Gastroesophageal sphincter (tissue), 4 donors: Measurements from ENCODE around the gene MOG. TPM values are rescaled to one million over a fixed set of nuclear protein-coding genes. Genes with fewer than 3 reads are reported as not detected.

ENCODE experiments used
- ATAC-seq: fragments of 150-250 bp; one replicate; pipeline ENCODE4 v1.9.1; 2016; ENCODE audit warnings: mild to moderate bottlenecking, moderate library complexity
- H3K27ac ChIP-seq, 4 donors: fragments of 200-600 bp; sonication (generic) in 3 of 4; 1 replicate in 3 of 4; 2 replicates in 1 of 4; pipeline ENCODE4 v1.5.1; 2016 to 2019
- H3K27me3 ChIP-seq: fragments of 200-600 bp; sonication (generic); one replicate; pipeline ENCODE4 v1.5.1; 2019
- H3K36me3 ChIP-seq, 2 donors: fragments of 200-600 bp; sonication (generic); one replicate each; pipeline ENCODE4 v1.5.1; 2019; ENCODE audit warnings: control low read depth in 1 of 2
- H3K4me1 ChIP-seq, 3 donors: fragments of 200-600 bp; sonication (generic); 1 replicate in 2 of 3; 2 replicates in 1 of 3; pipeline ENCODE4 v1.5.1; 2016 to 2019; ENCODE audit warnings: control low read depth in 2 of 3
- H3K4me3 ChIP-seq, 2 donors: fragments of 200-600 bp; sonication (generic); one replicate each; pipeline ENCODE4 v1.5.1; 2019; ENCODE audit warnings: mild to moderate bottlenecking in 1 of 2, moderate library complexity in 1 of 2
- H3K9me3 ChIP-seq, 3 donors: fragments of 200-600 bp; sonication (generic); one replicate each; pipeline ENCODE4 v1.5.1; 2017 to 2019; ENCODE audit warnings: control low read depth in 2 of 3
- CTCF ChIP-seq, 4 experiments: fragments of 200-600 bp in 2 of 4; fragments of 450-650 bp in 2 of 4; sonication (generic) in 1 of 4; IDR thresholded peaks; one replicate each; pipeline ENCODE4 v1.5.1; 2017 to 2019; ENCODE audit warnings: antibody characterized with exemption in 4 of 4, mild to moderate bottlenecking in 2 of 4, moderate library complexity in 2 of 4
- EP300 ChIP-seq: sonication (generic); formaldehyde crosslinking; IDR thresholded peaks from one replicate; pipeline ENCODE4 v1.6.1; 2017; ENCODE audit warnings: antibody characterized with exemption, mild to moderate bottlenecking
- POLR2A ChIP-seq, 2 donors: fragments of 450-650 bp; IDR thresholded peaks; one replicate each; pipeline ENCODE4 v1.6.1; 2017; ENCODE audit warnings: antibody characterized with exemption in 2 of 2, mild to moderate bottlenecking in 2 of 2, moderate library complexity in 1 of 2
- POLR2AphosphoS5 ChIP-seq: sonication (generic); formaldehyde crosslinking; IDR thresholded peaks from one replicate; pipeline ENCODE4 v1.6.1; 2017; ENCODE audit warnings: antibody characterized with exemption
- WGBS, 2 donors: methylation state at CpG; one replicate each; pipeline ENCODE4 v1.1.5; 2018; ENCODE audit warnings: low coverage in 1 of 2; 5-methylcytosine and 5-hydroxymethylcytosine counted together
- total RNA-seq, 4 donors: library from RNA; depleted of rRNA; stranded (reverse); fragments of >200 nt; gene quantifications; one replicate each; pipeline ENCODE4 v1.1.0, GENCODE V29; 2016

The MOG gene
- total RNA-seq, 4 donors from 2014 or later = not detected

DNA sequence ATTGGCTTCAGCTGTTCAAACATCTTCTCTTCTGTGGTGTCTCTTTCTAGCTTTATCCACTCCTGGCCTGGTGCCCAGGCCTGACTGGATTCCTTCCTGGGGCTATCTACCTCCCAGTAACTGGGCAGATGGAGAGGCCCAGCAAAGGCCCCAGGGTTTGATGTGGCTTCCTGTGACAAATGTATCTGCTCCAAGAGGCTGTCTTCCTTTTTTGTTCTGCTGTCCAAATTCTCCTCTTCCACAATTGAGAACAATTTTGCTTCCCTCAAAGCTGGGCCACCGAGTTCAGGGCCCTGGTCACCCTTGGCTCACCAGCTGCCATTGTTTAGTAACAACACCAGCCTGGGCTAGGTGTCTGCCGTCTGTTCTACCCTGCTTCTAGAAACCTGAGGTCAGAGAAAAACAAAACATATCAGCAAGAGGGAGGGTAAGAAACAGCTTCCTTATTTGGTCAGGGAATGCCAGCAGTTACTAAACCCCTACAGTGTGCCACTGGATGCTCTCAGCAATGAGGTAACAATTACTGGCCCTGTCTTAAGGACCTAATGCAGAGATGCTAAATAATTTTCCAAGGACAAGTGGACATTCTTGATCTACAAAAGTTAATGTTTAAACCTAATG is 20.2 kb downstream of the MOG start:
- no peak for ATAC-seq
- no peaks in the 10 kb centered on the region for H3K36me3 ChIP-seq
- no peak for TF ChIP-seq POLR2A (IDR thresholded peaks at IDR 0.05)
- TF ChIP-seq CTCF (IDR thresholded peaks at IDR 0.05) = no peak
- no peak for TF ChIP-seq EP300
- no peak for TF ChIP-seq POLR2AphosphoS5
- no peaks in the 10 kb centered on the region for H3K4me1 ChIP-seq
- H3K9me3 ChIP-seq = no peaks in the 10 kb centered on the region
- no peak overlapping the region for H3K27ac ChIP-seq
- no peak overlapping the region for H3K4me3 ChIP-seq
- 20 to 38% methylated on average over 1 to 2 of the region's 2 CpGs for WGBS, 2 donors
- peaks cover 16% of the 10 kb centered on the region for H3K27me3 ChIP-seq

GRCh38 chr6:29678114-29678513 is 21.2 kb downstream of the MOG start:
- H3K36me3 ChIP-seq = no peaks in the 10 kb centered on the region
- 76 to 100% methylated on average over 1 to 5 of the region's 5 CpGs for WGBS, 2 donors
- no peaks in the 10 kb centered on the region for H3K9me3 ChIP-seq
- H3K4me3 ChIP-seq = no peak overlapping the region
- peaks cover 12% of the 10 kb centered on the region for H3K27me3 ChIP-seq
- no peak for TF ChIP-seq POLR2A (IDR thresholded peaks at IDR 0.05)
- TF ChIP-seq CTCF (IDR thresholded peaks at IDR 0.05) = no peak
- no peaks in the 10 kb centered on the region for H3K4me1 ChIP-seq
- no peak for ATAC-seq
- no peak overlapping the region for H3K27ac ChIP-seq

GRCh38 chr6:29679962-29680361 is 23.1 kb downstream of the MOG start:
- H3K36me3 ChIP-seq = no peaks in the 10 kb centered on the region
- no peaks in the 10 kb centered on the region for H3K4me1 ChIP-seq
- H3K27ac ChIP-seq = no peak overlapping the region
- no peak for ATAC-seq
- 74% methylated on average over 13 of the region's 13 CpGs; no CpG with 5 or more reads in 1 of the 2 donors for WGBS, 2 donors
- H3K4me3 ChIP-seq = no peak overlapping the region
- H3K27me3 ChIP-seq = peaks cover 12% of the 10 kb centered on the region
- no peak for TF ChIP-seq POLR2AphosphoS5
- no peak for TF ChIP-seq EP300
- no peak for TF ChIP-seq CTCF (IDR thresholded peaks at IDR 0.05)
- TF ChIP-seq POLR2A (IDR thresholded peaks at IDR 0.05) = no peak
- H3K9me3 ChIP-seq = no peaks in the 10 kb centered on the region

- H3K36me3 ChIP-seq = no peaks in the 10 kb centered on the region
- peak overlapping the region in 1 of 2 donors; percentile 2 for H3K4me3 ChIP-seq
- ATAC-seq = no peak
- no peak overlapping the region for H3K27ac ChIP-seq
- no peaks in the 10 kb centered on the region for H3K4me1 ChIP-seq
- no peaks in the 10 kb centered on the region for H3K9me3 ChIP-seq
- WGBS, 2 donors = 60 to 81% methylated on average over 1 to 11 of the region's 24 CpGs
- H3K27me3 ChIP-seq = peaks cover 12% of the 10 kb centered on the region
- TF ChIP-seq POLR2A (IDR thresholded peaks at IDR 0.05) = no peak
- no peak for TF ChIP-seq CTCF (IDR thresholded peaks at IDR 0.05)
Observed at GRCh38 chr6:29680416-29680815, 23.5 kb downstream of the MOG start.

- H3K36me3 ChIP-seq = no peaks in the 10 kb centered on the region
- H3K9me3 ChIP-seq = no peaks in the 10 kb centered on the region
- peaks cover 12% of the 10 kb centered on the region for H3K27me3 ChIP-seq
- WGBS, 2 donors = 56% methylated on average over 6 of the region's 31 CpGs; no CpG with 5 or more reads in 1 of the 2 donors
- ATAC-seq = no peak
- no peak within 1 kb of the TSS for H3K27ac ChIP-seq
- TF ChIP-seq POLR2A (IDR thresholded peaks at IDR 0.05) (no peak), CTCF (IDR thresholded peaks at IDR 0.05) (no peak), EP300 (no peak), POLR2AphosphoS5 (no peak)
- H3K4me1 ChIP-seq = no peaks in the 10 kb centered on the region
- H3K4me3 ChIP-seq = peak within 1 kb of the TSS in 1 of 2 donors; percentile 2
Observed at GRCh38 chr6:29680904-29681303, 24.0 kb downstream of the MOG start, which contains the start of gene ZFP57. ZFP57 (minus strand) TSS chr6:29681152; CDS start chr6:29677003, 4,149 bp downstream.
